ENCODE data around the gene NEK7. TPM values are rescaled to one million over a fixed set of nuclear protein-coding genes. Genes with fewer than 3 reads are reported as not detected.

Gene NEK7
- total and polyA plus RNA-seq, 2 experiments from 2014 or later: 700 to 1,186 TPM

- peaks cover 53% of the 10 kb centered on the region for H3K4me1 ChIP-seq (ENCODE audit: insufficient read depth)
- no peak overlapping the region for H2AFZ ChIP-seq
- WGBS, 2 experiments (ENCODE audit: low coverage in 1 of 2, low lambda C conversion rate in 2 of 2, missing lambda C conversion rate in 2 of 2): 98 to 100% methylated on average over 2 of the region's 2 CpGs
- TF ChIP-seq EZH2phosphoT487 (IDR thresholded peaks at IDR 0.05; ENCODE audit: insufficient read depth, low read depth) (no peak), EZH2 (IDR thresholded peaks at IDR 0.05; ENCODE audit: insufficient read depth, poor library complexity, severe bottlenecking) (no peak)
- H3K9ac ChIP-seq: no peak overlapping the region
- no peak for DNase-seq
- no peaks in the 10 kb centered on the region for H3K9me3 ChIP-seq (ENCODE audit: low read depth)
- in situ Hi-C loops (cut with MboI): loop anchor here (25.0 kb wide), 1 partner anchor 407 kb away; no protein-coding TSS in a partner anchor
- no peak overlapping the region for H3K4me2 ChIP-seq (ENCODE audit: unreplicated experiment)
- H3K27me3 ChIP-seq (replicated peaks; ENCODE audit: insufficient read depth): no peaks in the 10 kb centered on the region
- H3K79me2 ChIP-seq (ENCODE audit: insufficient read depth): peaks cover 97% of the 10 kb centered on the region
- H3K27ac ChIP-seq: no peak overlapping the region
- no peak overlapping the region for H3K4me3 ChIP-seq
- no peaks in the 10 kb centered on the region for H3K9me2 ChIP-seq (ENCODE audit: insufficient read depth)
- peaks cover 89% of the 10 kb centered on the region for H3K36me3 ChIP-seq (ENCODE audit: low read depth)
- no peaks in the 10 kb centered on the region; the same call in 1 of the 2 replicates for H4K20me1 ChIP-seq (ENCODE audit: insufficient read depth)
- H3F3A ChIP-seq (ENCODE audit: insufficient read depth): peaks cover 71% of the 10 kb centered on the region
Measured at GRCh38 chr1:198280080-198280479, 123.3 kb downstream of the NEK7 start.

- in situ Hi-C loops (cut with MboI): loop anchor here (25.0 kb wide), 1 partner anchor 405 kb away; no protein-coding TSS in a partner anchor
- no peak overlapping the region for H2AFZ ChIP-seq
- H3K4me2 ChIP-seq (ENCODE audit: unreplicated experiment): no peak overlapping the region
- H3K9me2 ChIP-seq (ENCODE audit: insufficient read depth): no peaks in the 10 kb centered on the region
- no peaks in the 10 kb centered on the region; the same call in 1 of the 2 replicates for H4K20me1 ChIP-seq (ENCODE audit: insufficient read depth)
- peaks cover 79% of the 10 kb centered on the region for H3F3A ChIP-seq (ENCODE audit: insufficient read depth)
- WGBS, 2 experiments (ENCODE audit: low coverage in 1 of 2, low lambda C conversion rate in 2 of 2, missing lambda C conversion rate in 2 of 2): 93 to 100% methylated on average over 1 of the region's 1 CpG
- no peaks in the 10 kb centered on the region for H3K9me3 ChIP-seq (ENCODE audit: low read depth)
- peaks cover 97% of the 10 kb centered on the region for H3K79me2 ChIP-seq (ENCODE audit: insufficient read depth)
- H3K36me3 ChIP-seq (ENCODE audit: low read depth): peaks cover 96% of the 10 kb centered on the region
- peaks cover 35% of the 10 kb centered on the region for H3K4me1 ChIP-seq (ENCODE audit: insufficient read depth)
- H3K9ac ChIP-seq: no peak overlapping the region
- H3K27me3 ChIP-seq (replicated peaks; ENCODE audit: insufficient read depth): no peaks in the 10 kb centered on the region
- no peak for DNase-seq
- no peak overlapping the region for H3K4me3 ChIP-seq
- TF ChIP-seq EZH2phosphoT487 (IDR thresholded peaks at IDR 0.05; ENCODE audit: insufficient read depth, low read depth) (no peak), EZH2 (IDR thresholded peaks at IDR 0.05; ENCODE audit: insufficient read depth, poor library complexity, severe bottlenecking) (no peak)
- 0 out of 2 replicates have a peak overlapping the region, but pooled peaks have one; percentile 0 for H3K27ac ChIP-seq
Measured at GRCh38 chr1:198281911-198282310, 125.1 kb downstream of the NEK7 start.

DNA sequence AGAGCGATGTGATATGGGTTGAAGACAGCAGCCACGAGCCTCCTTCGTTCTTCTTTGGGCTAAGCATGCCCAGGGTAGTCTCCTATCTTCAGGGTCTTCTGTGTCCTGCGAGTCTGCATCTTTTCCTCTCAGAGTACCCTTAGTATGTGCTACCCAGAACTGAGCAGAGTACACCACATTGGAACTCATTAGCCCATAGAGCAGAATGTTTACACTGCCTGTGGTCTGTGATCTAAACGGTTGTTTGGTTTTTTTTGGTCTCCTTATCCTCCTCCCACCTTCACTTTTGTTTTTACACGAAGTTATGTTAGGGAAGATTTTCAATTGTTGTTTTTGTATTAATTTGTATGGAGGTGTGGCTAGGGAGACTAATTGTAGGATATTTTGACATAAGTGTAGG, 126.4 kb downstream of the NEK7 start:
- no peak for TF ChIP-seq EZH2phosphoT487 (IDR thresholded peaks at IDR 0.05; ENCODE audit: insufficient read depth, low read depth)
- TF ChIP-seq EZH2 (IDR thresholded peaks at IDR 0.05; ENCODE audit: insufficient read depth, poor library complexity, severe bottlenecking): no peak
- Histone ChIP-seq H3K9me2 (ENCODE audit: insufficient read depth) (no peaks in the 10 kb centered on the region), H3K4me3 (no peak overlapping the region), H3K79me2 (ENCODE audit: insufficient read depth) (peaks cover 97% of the 10 kb centered on the region), H3K27me3 (replicated peaks; ENCODE audit: insufficient read depth) (no peaks in the 10 kb centered on the region), H3K9ac (no peak overlapping the region), H2AFZ (no peak overlapping the region), H4K20me1 (ENCODE audit: insufficient read depth) (no peaks in the 10 kb centered on the region; the same call in 1 of the 2 replicates), H3K4me2 (ENCODE audit: unreplicated experiment) (no peak overlapping the region), H3F3A (ENCODE audit: insufficient read depth) (peaks cover 90% of the 10 kb centered on the region), H3K4me1 (ENCODE audit: insufficient read depth) (peaks cover 22% of the 10 kb centered on the region), H3K36me3 (ENCODE audit: low read depth) (peaks cover 97% of the 10 kb centered on the region), H3K9me3 (ENCODE audit: low read depth) (no peaks in the 10 kb centered on the region), H3K27ac (no peak overlapping the region)
- 92 to 93% methylated on average over 6 of the region's 6 CpGs for WGBS, 2 experiments (ENCODE audit: low coverage in 1 of 2, low lambda C conversion rate in 2 of 2, missing lambda C conversion rate in 2 of 2)
- in situ Hi-C loops (cut with MboI): loop anchor here (25.0 kb wide), 1 partner anchor 404 kb away; no protein-coding TSS in a partner anchor
- DNase-seq: no peak

DNA sequence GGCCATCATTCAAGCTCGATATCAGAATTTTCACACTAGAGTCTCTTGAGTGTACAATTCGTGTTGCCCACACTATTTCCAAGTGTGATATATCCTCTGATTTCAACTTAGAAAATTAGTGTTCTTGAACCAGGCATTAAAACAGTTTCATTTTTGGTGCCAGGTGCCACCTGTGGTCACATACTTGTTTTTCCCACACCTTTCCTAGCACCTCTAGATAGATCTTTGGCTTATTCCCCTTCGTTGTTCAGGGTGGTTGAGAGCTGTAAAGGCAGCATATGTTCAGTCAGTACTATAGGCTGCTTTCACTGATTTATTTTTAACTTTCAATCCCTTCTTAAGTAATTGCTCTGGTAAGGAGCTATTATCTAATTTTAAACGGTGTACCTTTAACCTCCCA, 131.1 kb downstream of the NEK7 start:
- Histone ChIP-seq H3K79me2 (ENCODE audit: insufficient read depth) (peaks cover 95% of the 10 kb centered on the region), H3K36me3 (ENCODE audit: low read depth) (peaks cover 88% of the 10 kb centered on the region)
- in situ Hi-C loops (cut with MboI): loop anchor here (25.0 kb wide), 1 partner anchor 399 kb away; no protein-coding TSS in a partner anchor

More for the DNA sequence above, 131.1 kb downstream of the NEK7 start:
- Histone ChIP-seq H3K9me3 (ENCODE audit: low read depth) (no peaks in the 10 kb centered on the region), H4K20me1 (ENCODE audit: insufficient read depth) (no peaks in the 10 kb centered on the region), H3K9me2 (ENCODE audit: insufficient read depth) (no peaks in the 10 kb centered on the region), H3K27ac (no peak overlapping the region; the same call in 1 of the 2 replicates), H3K4me2 (ENCODE audit: unreplicated experiment) (no peak overlapping the region), H3K4me1 (ENCODE audit: insufficient read depth) (peaks cover 44% of the 10 kb centered on the region), H2AFZ (no peak overlapping the region), H3K9ac (no peak overlapping the region), H3F3A (ENCODE audit: insufficient read depth) (peaks cover 89% of the 10 kb centered on the region), H3K4me3 (no peak overlapping the region), H3K27me3 (replicated peaks; ENCODE audit: insufficient read depth) (no peaks in the 10 kb centered on the region)
- no peak for DNase-seq
- WGBS, 2 experiments (ENCODE audit: low coverage in 1 of 2, low lambda C conversion rate in 2 of 2, missing lambda C conversion rate in 2 of 2): 74 to 81% methylated on average over 4 of the region's 4 CpGs
- no peak for TF ChIP-seq EZH2phosphoT487 (IDR thresholded peaks at IDR 0.05; ENCODE audit: insufficient read depth, low read depth)
- TF ChIP-seq EZH2 (IDR thresholded peaks at IDR 0.05; ENCODE audit: insufficient read depth, poor library complexity, severe bottlenecking): no peak

Measured in GM23248 (cell line).